ENCODE measurements around the gene CFAP97D2. TPM values are rescaled to one million over a fixed set of nuclear protein-coding genes. Genes with fewer than 3 reads are reported as not detected.

CFAP97D2 gene
- total RNA-seq (1 to 10 TPM; 1.3 to 3.7 TPM), polyA plus RNA-seq (1 to 10 TPM; 1.4 to 1.6 TPM)
- long read RNA-seq, donor 1: 0 reads
- long read RNA-seq, donor 2: 0 reads
- long read RNA-seq, donor 3: 0 reads
- long read RNA-seq, donor 4: 0 reads
- long read RNA-seq, donor 5: 0 reads

DNA sequence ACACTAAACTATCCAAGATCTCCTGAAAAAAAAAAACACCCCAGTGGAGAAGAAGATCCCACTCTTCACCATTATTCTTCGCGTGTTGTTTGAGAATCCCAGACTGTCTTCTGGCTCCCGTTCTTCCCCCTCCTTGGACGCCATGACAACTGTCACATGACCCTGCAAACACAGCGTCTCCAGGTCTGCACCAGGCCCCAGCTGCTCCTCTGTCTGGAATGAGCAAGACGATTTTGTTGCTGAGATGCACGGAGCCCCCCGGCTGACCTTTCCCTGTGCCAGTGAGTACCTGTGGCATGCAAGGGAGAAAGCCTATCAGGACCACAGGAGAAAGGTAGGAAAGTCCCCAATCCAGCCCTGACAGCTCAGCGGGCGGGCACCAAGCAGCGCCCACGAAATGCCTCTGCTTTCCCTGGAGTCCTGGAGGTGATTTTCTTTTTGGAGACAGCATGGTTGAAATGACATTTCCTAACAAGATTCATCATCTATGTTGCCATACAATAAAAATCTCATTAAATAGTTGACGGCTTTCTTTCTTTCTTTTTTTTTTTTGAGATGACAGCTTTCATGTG is at the start of gene CFAP97D2:
TSS of gene CFAP97D2 (plus strand) at position 171 of the 572 bp plus-strand sequence. CDS start at position 245, 74 bp downstream.
- Histone ChIP-seq H3K4me3 (no peak within 1 kb of the TSS), H3K9ac (ENCODE audit: insufficient read depth in 1 of 2, low read length in 2 of 2) (no peak within 1 kb of the TSS), H3K36me3 (ENCODE audit: control insufficient read depth in 4 of 4, insufficient read depth in 4 of 4, low read length in 4 of 4) (no peaks in the 10 kb centered on the region), H3K27me3 (ENCODE audit: control insufficient read depth in 3 of 3, insufficient read depth in 3 of 3, low read length in 2 of 3) (no peaks in the 10 kb centered on the region), H3K27ac (ENCODE audit: low read depth in 1 of 2, low read length in 1 of 2) (no peak within 1 kb of the TSS), H3K4me1 (ENCODE audit: control insufficient read depth in 5 of 5, insufficient read depth in 5 of 5, low read length in 5 of 5) (peaks cover 0 to 5% (median 0%) of the 10 kb centered on the region in 5 donors), H3K9me3 (ENCODE audit: control insufficient read depth in 4 of 4, insufficient read depth in 3 of 4, low read length in 3 of 4) (peaks cover 0 to 4% (median 2%) of the 10 kb centered on the region in 4 donors)
- 69 to 81% methylated on average over 13 of the region's 13 CpGs for WGBS, 2 donors
- DNase-seq: peak in 1 of 3 donors; percentile 20
- no peak for ATAC-seq (ENCODE audit: insufficient read depth, low FRiP score)
- TF ChIP-seq, protein P1, sequence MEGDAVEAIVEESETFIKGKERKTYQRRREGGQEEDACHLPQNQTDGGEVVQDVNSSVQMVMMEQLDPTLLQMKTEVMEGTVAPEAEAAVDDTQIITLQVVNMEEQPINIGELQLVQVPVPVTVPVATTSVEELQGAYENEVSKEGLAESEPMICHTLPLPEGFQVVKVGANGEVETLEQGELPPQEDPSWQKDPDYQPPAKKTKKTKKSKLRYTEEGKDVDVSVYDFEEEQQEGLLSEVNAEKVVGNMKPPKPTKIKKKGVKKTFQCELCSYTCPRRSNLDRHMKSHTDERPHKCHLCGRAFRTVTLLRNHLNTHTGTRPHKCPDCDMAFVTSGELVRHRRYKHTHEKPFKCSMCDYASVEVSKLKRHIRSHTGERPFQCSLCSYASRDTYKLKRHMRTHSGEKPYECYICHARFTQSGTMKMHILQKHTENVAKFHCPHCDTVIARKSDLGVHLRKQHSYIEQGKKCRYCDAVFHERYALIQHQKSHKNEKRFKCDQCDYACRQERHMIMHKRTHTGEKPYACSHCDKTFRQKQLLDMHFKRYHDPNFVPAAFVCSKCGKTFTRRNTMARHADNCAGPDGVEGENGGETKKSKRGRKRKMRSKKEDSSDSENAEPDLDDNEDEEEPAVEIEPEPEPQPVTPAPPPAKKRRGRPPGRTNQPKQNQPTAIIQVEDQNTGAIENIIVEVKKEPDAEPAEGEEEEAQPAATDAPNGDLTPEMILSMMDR (IDR thresholded peaks at IDR 0.05; ENCODE audit: control extremely low read depth, extremely low read depth): no peak

GRCh38 chr13:114129649-114130062 is 49.4 kb upstream of the CFAP97D2 start:
- Histone ChIP-seq H3K4me1 (ENCODE audit: control insufficient read depth in 5 of 5, insufficient read depth in 5 of 5, low read length in 5 of 5) (peaks cover 13 to 36% (median 21%) of the 10 kb centered on the region in 5 donors), H3K4me3 (no peak overlapping the region), H3K36me3 (ENCODE audit: control insufficient read depth in 4 of 4, insufficient read depth in 4 of 4, low read length in 4 of 4) (no peaks in the 10 kb centered on the region), H3K27ac (ENCODE audit: low read depth in 1 of 2, low read length in 1 of 2) (peak overlapping the region; percentile 21 to 93), H3K9ac (ENCODE audit: insufficient read depth in 1 of 2, low read length in 2 of 2) (no peak overlapping the region), H3K9me3 (ENCODE audit: control insufficient read depth in 4 of 4, insufficient read depth in 3 of 4, low read length in 3 of 4) (no peaks in the 10 kb centered on the region), H3K27me3 (ENCODE audit: control insufficient read depth in 3 of 3, insufficient read depth in 3 of 3, low read length in 2 of 3) (no peaks in the 10 kb centered on the region)
- TF ChIP-seq, protein P1 (IDR thresholded peaks at IDR 0.05; ENCODE audit: control extremely low read depth, extremely low read depth): no peak
- DNase-seq: no peak
- WGBS, 2 donors: 52 to 58% methylated on average over 9 of the region's 9 CpGs
- ATAC-seq (ENCODE audit: insufficient read depth, low FRiP score): no peak

DNA sequence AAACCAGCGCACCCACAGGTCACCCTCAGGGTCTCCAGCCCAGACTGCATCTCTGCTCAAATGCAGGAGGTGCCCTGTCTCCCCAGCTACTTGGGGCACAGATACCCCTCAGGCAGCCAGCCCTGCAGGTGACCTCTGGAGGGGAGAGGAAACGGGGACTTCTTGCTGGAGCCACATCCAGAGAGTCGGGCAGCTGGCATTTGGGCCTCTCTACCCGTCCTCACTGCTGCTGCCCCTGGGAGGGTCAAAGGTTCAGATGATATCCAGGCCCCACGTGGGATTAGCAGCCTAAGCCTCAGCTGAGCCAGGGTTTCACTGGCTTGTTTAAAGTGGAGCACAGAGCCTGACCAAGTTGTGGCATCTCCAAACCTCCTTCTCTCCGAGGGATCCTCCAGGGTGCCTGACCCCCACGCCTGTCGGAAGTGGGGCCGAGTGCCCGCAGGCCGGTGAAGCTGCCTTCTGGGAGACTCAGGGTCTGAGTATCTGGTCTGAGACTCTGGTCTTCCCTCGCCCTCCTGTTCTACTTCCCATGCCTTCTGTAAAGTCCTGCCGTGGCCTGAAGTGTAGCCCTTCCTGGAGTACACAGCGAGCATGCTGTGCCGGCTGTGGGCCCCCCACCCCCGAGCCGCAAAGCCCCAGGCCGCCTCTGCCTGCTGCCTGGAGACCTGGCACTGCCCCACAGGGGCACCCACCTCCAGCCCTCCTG is 48.8 kb upstream of the CFAP97D2 start:
- Histone ChIP-seq H3K9me3 (ENCODE audit: control insufficient read depth in 4 of 4, insufficient read depth in 3 of 4, low read length in 3 of 4) (no peaks in the 10 kb centered on the region), H3K4me3 (peak overlapping the region; percentile 74), H3K9ac (ENCODE audit: insufficient read depth in 1 of 2, low read length in 2 of 2) (peak overlapping the region in 1 of 2 donors; percentile 64), H3K4me1 (ENCODE audit: control insufficient read depth in 5 of 5, insufficient read depth in 5 of 5, low read length in 5 of 5) (peaks cover 13 to 36% (median 21%) of the 10 kb centered on the region in 5 donors), H3K27me3 (ENCODE audit: control insufficient read depth in 3 of 3, insufficient read depth in 3 of 3, low read length in 2 of 3) (no peaks in the 10 kb centered on the region), H3K27ac (ENCODE audit: low read depth in 1 of 2, low read length in 1 of 2) (peak overlapping the region; percentile 47 to 93), H3K36me3 (ENCODE audit: control insufficient read depth in 4 of 4, insufficient read depth in 4 of 4, low read length in 4 of 4) (no peaks in the 10 kb centered on the region)
- DNase-seq (no peak), ATAC-seq (ENCODE audit: insufficient read depth, low FRiP score) (no peak)
- WGBS, 2 donors: 46 to 59% methylated on average over 18 of the region's 18 CpGs
- TF ChIP-seq, protein P1 (IDR thresholded peaks at IDR 0.05; ENCODE audit: control extremely low read depth, extremely low read depth): no peak

Data from lung (tissue), 16 donors.